ENCODE measurements around the gene YPEL2. TPM values are rescaled to one million over a fixed set of nuclear protein-coding genes. Genes with fewer than 3 reads are reported as not detected.

YPEL2 gene
- total RNA-seq, 1 experiment from 2014 or later = 0.98 TPM

DNA sequence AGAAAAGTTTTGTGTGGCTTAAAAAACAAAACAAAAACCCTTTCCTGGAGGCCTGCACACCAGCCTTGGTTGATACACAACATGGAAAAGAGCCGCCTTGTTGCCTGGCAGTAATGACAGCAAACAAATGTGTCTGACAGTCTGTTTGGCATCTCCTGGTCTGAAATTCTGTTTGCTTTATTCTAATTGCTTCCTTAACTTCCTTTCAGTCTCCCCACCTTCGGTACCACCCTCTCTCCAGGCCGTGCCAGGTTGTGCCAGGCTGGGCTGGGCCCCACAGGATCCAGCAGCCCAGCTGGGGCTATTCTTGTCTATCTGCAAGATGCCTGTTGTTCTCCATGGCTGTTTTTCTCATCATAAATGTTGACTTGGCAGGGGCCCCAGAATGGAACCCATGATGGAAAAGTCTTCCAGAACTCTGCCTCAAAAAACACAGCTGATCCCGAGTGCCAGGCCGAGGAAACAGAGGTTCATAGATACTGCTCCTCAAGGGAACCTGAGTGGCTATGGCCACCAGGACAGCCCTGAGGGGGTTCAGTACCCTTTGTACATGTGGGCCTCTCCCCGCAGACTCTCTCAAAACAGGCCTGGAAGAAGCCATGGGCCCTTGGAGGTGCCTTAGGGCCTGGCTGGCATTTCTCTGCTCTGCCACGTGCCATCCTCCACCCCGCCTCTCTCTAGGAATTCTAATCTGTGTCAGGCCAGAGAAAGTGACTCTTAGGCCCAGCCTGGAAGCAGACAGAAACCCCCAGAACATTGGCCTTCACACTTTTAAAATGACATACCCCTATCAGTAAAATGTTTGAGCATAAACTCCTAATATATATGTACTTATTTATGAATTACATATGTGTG is 50.5 kb downstream of the YPEL2 start:
- no peaks in the 10 kb centered on the region for H3K9me3 Mint-ChIP-seq
- no peaks in the 10 kb centered on the region for H3K36me3 Mint-ChIP-seq (ENCODE audit: insufficient read depth in 1 of 3, low read depth in 3 of 3)
- H3K4me1 Mint-ChIP-seq = peaks cover 15 to 17% of the 10 kb centered on the region in 2 experiments
- H3K27me3 ChIP-seq (ENCODE audit: insufficient read depth, low read length) = no peaks in the 10 kb centered on the region
- no peak for DNase-seq
- TF ChIP-seq, protein P1, sequence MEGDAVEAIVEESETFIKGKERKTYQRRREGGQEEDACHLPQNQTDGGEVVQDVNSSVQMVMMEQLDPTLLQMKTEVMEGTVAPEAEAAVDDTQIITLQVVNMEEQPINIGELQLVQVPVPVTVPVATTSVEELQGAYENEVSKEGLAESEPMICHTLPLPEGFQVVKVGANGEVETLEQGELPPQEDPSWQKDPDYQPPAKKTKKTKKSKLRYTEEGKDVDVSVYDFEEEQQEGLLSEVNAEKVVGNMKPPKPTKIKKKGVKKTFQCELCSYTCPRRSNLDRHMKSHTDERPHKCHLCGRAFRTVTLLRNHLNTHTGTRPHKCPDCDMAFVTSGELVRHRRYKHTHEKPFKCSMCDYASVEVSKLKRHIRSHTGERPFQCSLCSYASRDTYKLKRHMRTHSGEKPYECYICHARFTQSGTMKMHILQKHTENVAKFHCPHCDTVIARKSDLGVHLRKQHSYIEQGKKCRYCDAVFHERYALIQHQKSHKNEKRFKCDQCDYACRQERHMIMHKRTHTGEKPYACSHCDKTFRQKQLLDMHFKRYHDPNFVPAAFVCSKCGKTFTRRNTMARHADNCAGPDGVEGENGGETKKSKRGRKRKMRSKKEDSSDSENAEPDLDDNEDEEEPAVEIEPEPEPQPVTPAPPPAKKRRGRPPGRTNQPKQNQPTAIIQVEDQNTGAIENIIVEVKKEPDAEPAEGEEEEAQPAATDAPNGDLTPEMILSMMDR (conservative IDR thresholded peaks at IDR 0.05) = no peak
- H3K27ac Mint-ChIP-seq = no peak overlapping the region; a peak in 1 of 7 replicates
- no peaks in the 10 kb centered on the region for H3K4me1 ChIP-seq (ENCODE audit: insufficient read depth, low read length)
- no peak overlapping the region for H2BK5ac ChIP-seq (ENCODE audit: insufficient read length, low read length)
- no peak overlapping the region for H4K5ac ChIP-seq (ENCODE audit: insufficient read length, low read depth, low read length)
- no peak overlapping the region for H2BK12ac ChIP-seq (ENCODE audit: insufficient read length, low read depth, low read length)
- H3K56ac ChIP-seq (ENCODE audit: insufficient read length, low read depth, low read length) = no peak overlapping the region
- no peak overlapping the region for H3K9ac ChIP-seq (ENCODE audit: extremely low read depth, insufficient read length, low read length)
- H2BK120ac ChIP-seq (ENCODE audit: low read depth, low read length, poor library complexity, severe bottlenecking) = no peak overlapping the region
- H2AK5ac ChIP-seq (ENCODE audit: insufficient read length, low read length) = no peak overlapping the region
- no peak overlapping the region for H3K14ac ChIP-seq (ENCODE audit: insufficient read depth, low read length)
- no peak overlapping the region for H2BK15ac ChIP-seq (ENCODE audit: low read depth, low read length)
- no peak overlapping the region for H2BK20ac ChIP-seq (ENCODE audit: low read depth, low read length, poor library complexity, severe bottlenecking)
- no peaks in the 10 kb centered on the region for H3K79me1 ChIP-seq (ENCODE audit: insufficient read depth, low read depth, low read length, poor library complexity, severe bottlenecking)
- no peaks in the 10 kb centered on the region for H4K20me1 ChIP-seq (ENCODE audit: control insufficient read depth, insufficient read depth, insufficient read length)
- no peak overlapping the region for H3T11ph ChIP-seq (ENCODE audit: low read length)
- H2AFZ ChIP-seq (ENCODE audit: low read length) = no peak overlapping the region
- H4K91ac ChIP-seq (ENCODE audit: insufficient read length, low read depth, low read length) = no peak overlapping the region
- no peak overlapping the region for H3K23ac ChIP-seq (ENCODE audit: insufficient read length, low read depth, low read length)
- no peak overlapping the region for H3K18ac ChIP-seq (ENCODE audit: insufficient read length, low read depth, low read length)
- H3K9me3 ChIP-seq (ENCODE audit: control insufficient read depth, low read depth, low read length) = no peaks in the 10 kb centered on the region
- H3K27me3 Mint-ChIP-seq (ENCODE audit: low read depth) = no peaks in the 10 kb centered on the region; the same call in 1 of the 2 replicates
- no peak overlapping the region for H3K4ac ChIP-seq (ENCODE audit: low read depth, low read length)
- H3K4me3 Mint-ChIP-seq = no peak overlapping the region; a peak in 1 of 5 replicates
- H3K23me2 ChIP-seq (ENCODE audit: insufficient read length, low read depth, low read length, poor library complexity, severe bottlenecking) = no peaks in the 10 kb centered on the region
- H4K8ac ChIP-seq (replicated peaks; ENCODE audit: insufficient read length, low read depth, low read length) = no peak overlapping the region
- H3K27ac ChIP-seq (ENCODE audit: insufficient read length, low read depth, low read length) = no peak overlapping the region
- no peak overlapping the region for H3K4me2 ChIP-seq (ENCODE audit: insufficient read depth, insufficient read length, low read length)
- WGBS (ENCODE audit: extremely low coverage, insufficient read length, low lambda C conversion rate) = no CpG with 5 or more reads among the region's 8 CpGs
- H3K79me2 ChIP-seq (ENCODE audit: insufficient read depth, low read length) = no peaks in the 10 kb centered on the region
